Measurements from ENCODE around the gene GOLGA6A.

The GOLGA6A gene

GRCh38 chr15:74032606-74033561 is 49.5 kb downstream of the GOLGA6A start:
- no peak for TF ChIP-seq ZNF138 (tag by site-specific recombination; IDR thresholded peaks at IDR 0.05; ENCODE audit: borderline replicate concordance)
- no peak for TF ChIP-seq FEZF1 (tag by site-specific recombination; IDR thresholded peaks at IDR 0.05)
- no peak for TF ChIP-seq ZNF501 (tag by site-specific recombination; IDR thresholded peaks at IDR 0.05)
- no peak for TF ChIP-seq REST (tag by site-specific recombination; IDR thresholded peaks at IDR 0.05)
- TF ChIP-seq ZNF473 (tag by site-specific recombination; IDR thresholded peaks at IDR 0.05), result no peak
- no peak for TF ChIP-seq ZNF132 (tag by site-specific recombination; IDR thresholded peaks at IDR 0.05; ENCODE audit: borderline replicate concordance)
- no peak for TF ChIP-seq ZNF394 (tag by site-specific recombination; IDR thresholded peaks at IDR 0.05; ENCODE audit: borderline replicate concordance)
- no peak for TF ChIP-seq TRIM28 (IDR thresholded peaks at IDR 0.05; ENCODE audit: borderline replicate concordance, low read length)
- TF ChIP-seq ZNF341 (tag by site-specific recombination; IDR thresholded peaks at IDR 0.05; ENCODE audit: low read depth), result no peak
- TF ChIP-seq ZSCAN5A (tag by site-specific recombination; IDR thresholded peaks at IDR 0.05), result no peak
- TF ChIP-seq ZNF292 (tag by site-specific recombination; IDR thresholded peaks at IDR 0.05; ENCODE audit: borderline replicate concordance, low read depth), result no peak
- no peak overlapping the region for H3K4me3 ChIP-seq (ENCODE audit: low read depth, low read length)
- POLR2A ChIA-PET, result no interaction called here

GRCh38 chr15:74032046-74032445 is 50.3 kb downstream of the GOLGA6A start:
- Histone ChIP-seq H3K27ac (ENCODE audit: extremely low read depth, low read depth, low read length) (no peak overlapping the region), H3K9me3 (ENCODE audit: control insufficient read depth, insufficient read depth, low read depth, low read length) (no peaks in the 10 kb centered on the region), H3K36me3 (ENCODE audit: control insufficient read depth in 2 of 2, insufficient read depth in 1 of 2, low read length in 2 of 2) (peaks cover 0 to 37% of the 10 kb centered on the region in 2 experiments; a peak in 1 of 3 replicates), H3K4me3 (ENCODE audit: low read depth, low read length) (no peak overlapping the region), H3K4me1 (ENCODE audit: control insufficient read depth, insufficient read depth, low read length) (no peaks in the 10 kb centered on the region)
- ChIA-PET POLR2A (no interaction called here), CTCF (interaction anchor here (0.6 to 1.8 kb wide), 8 partner anchors 15 to 291 kb away, joined by 3 to 5 read pairs (median 4); no protein-coding TSS in a partner anchor)
- TF ChIP-seq ZBTB11 (tag by site-specific recombination; conservative IDR thresholded peaks at IDR 0.05; ENCODE audit: low read depth) (no peak), ZNF518A (tag by site-specific recombination; conservative IDR thresholded peaks at IDR 0.05; ENCODE audit: low read depth) (no peak), MEIS1 (CRISPR knock-in tag; IDR thresholded peaks at IDR 0.05; ENCODE audit: borderline replicate concordance) (no peak), ZNF184 (tag by site-specific recombination; IDR thresholded peaks at IDR 0.05) (no peak), ATF2 (tag by site-specific recombination; IDR thresholded peaks at IDR 0.05; ENCODE audit: low read depth) (no peak), ZNF138 (tag by site-specific recombination; IDR thresholded peaks at IDR 0.05; ENCODE audit: borderline replicate concordance) (no peak), ZNF626 (tag by site-specific recombination; IDR thresholded peaks at IDR 0.05) (no peak)

More at GRCh38 chr15:74032606-74033561, 49.5 kb downstream of the GOLGA6A start:
- no peaks in the 10 kb centered on the region for H3K4me1 ChIP-seq (ENCODE audit: control insufficient read depth, insufficient read depth, low read length)
- no peak overlapping the region for H3K27ac ChIP-seq (ENCODE audit: extremely low read depth, low read depth, low read length)
- peaks cover 0 to 35% of the 10 kb centered on the region in 2 experiments; a peak in 1 of 3 replicates for H3K36me3 ChIP-seq (ENCODE audit: control insufficient read depth in 2 of 2, insufficient read depth in 1 of 2, low read length in 2 of 2)
- H3K9me3 ChIP-seq (ENCODE audit: control insufficient read depth, insufficient read depth, low read depth, low read length), result no peaks in the 10 kb centered on the region
- CTCF ChIA-PET, result interaction anchor here (0.6 to 1.8 kb wide), 8 partner anchors 15 to 290 kb away, joined by 3 to 5 read pairs (median 3); no protein-coding TSS in a partner anchor

All from HEK293 (cell line).